Stomach (tissue), 4 donors: ENCODE measurements around the gene NCOA5.

Experiments used
- POLR2A ChIP-seq, 4 donors: fragments of 450-650 bp; IDR thresholded peaks; one replicate each; pipeline ENCODE4 v1.6.1; 2016; ENCODE audit warnings: antibody characterized with exemption in 4 of 4, control low read depth in 2 of 4, mild to moderate bottlenecking in 1 of 4, moderate library complexity in 1 of 4
- POLR2AphosphoS5 ChIP-seq, 3 donors: sonication (generic); formaldehyde crosslinking; IDR thresholded peaks; one replicate each; pipeline ENCODE4 v1.6.1; 2016; ENCODE audit warnings: antibody characterized with exemption in 3 of 3
- TF ChIP-seq, protein P1 (sequence below), 7 experiments: fragments of 450-650 bp in 4 of 7; fragments of 200-600 bp in 3 of 7; sonication (generic) in 3 of 7; IDR thresholded peaks; one replicate each; pipeline ENCODE4 v1.5.1; 2016 to 2019; ENCODE audit warnings: antibody characterized with exemption in 7 of 7, control low read depth in 2 of 7, mild to moderate bottlenecking in 1 of 7

- TF ChIP-seq, protein P1, sequence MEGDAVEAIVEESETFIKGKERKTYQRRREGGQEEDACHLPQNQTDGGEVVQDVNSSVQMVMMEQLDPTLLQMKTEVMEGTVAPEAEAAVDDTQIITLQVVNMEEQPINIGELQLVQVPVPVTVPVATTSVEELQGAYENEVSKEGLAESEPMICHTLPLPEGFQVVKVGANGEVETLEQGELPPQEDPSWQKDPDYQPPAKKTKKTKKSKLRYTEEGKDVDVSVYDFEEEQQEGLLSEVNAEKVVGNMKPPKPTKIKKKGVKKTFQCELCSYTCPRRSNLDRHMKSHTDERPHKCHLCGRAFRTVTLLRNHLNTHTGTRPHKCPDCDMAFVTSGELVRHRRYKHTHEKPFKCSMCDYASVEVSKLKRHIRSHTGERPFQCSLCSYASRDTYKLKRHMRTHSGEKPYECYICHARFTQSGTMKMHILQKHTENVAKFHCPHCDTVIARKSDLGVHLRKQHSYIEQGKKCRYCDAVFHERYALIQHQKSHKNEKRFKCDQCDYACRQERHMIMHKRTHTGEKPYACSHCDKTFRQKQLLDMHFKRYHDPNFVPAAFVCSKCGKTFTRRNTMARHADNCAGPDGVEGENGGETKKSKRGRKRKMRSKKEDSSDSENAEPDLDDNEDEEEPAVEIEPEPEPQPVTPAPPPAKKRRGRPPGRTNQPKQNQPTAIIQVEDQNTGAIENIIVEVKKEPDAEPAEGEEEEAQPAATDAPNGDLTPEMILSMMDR (IDR thresholded peaks at IDR 0.05) = no peak
- peak in 2 of 3 donors; percentile 40 to 42 for TF ChIP-seq POLR2AphosphoS5 (IDR thresholded peaks at IDR 0.05)
- TF ChIP-seq POLR2A (IDR thresholded peaks at IDR 0.05) = no peak
These were observed 28.1 kb upstream of the NCOA5 start, which contains the start of gene CD40 for GRCh38 chr20:46117704-46118467.
